Choroid plexus epithelial cell (primary cell): ENCODE measurements around the gene GPR25.

ENCODE experiments used
- DNase-seq: peaks from one replicate; pipeline ENCODE4 v3.0.0-alpha.2; 2010; ENCODE audit warnings: low read depth
- H3K4me3 ChIP-seq: 2 replicates; pipeline ENCODE4 v1.5.1; 2011; ENCODE audit warnings: low read depth, mild to moderate bottlenecking, control low read depth, low read length, moderate library complexity
- CTCF ChIP-seq: conservative IDR thresholded peaks from 2 replicates; pipeline ENCODE4 v1.5.1; 2011; ENCODE audit warnings: low read depth, mild to moderate bottlenecking, control low read depth, inconsistent platforms, low read length, moderate library complexity

Gene GPR25

DNA sequence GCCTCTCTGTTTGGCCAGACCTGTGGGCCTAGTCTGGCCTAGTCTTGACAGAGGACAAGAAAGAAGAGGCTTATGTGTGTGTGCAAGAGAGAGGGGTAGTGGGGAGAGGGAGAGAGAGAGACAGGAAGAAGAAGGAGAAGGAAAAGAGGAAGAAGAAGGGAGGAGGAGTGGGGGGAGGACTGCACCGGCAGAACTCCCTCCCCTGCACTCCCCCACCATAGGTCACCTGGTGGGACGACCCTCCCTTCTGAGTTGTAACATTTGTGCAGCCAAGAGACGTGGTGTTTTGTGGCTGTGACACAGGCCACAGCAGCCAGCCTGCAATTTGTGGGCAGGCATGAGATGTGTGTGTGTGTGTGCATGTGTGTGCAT, 26.2 kb downstream of the GPR25 start:
- H3K4me3 ChIP-seq, result no peak overlapping the region
- DNase-seq, result no peak
- TF ChIP-seq CTCF, result no peak

DNA sequence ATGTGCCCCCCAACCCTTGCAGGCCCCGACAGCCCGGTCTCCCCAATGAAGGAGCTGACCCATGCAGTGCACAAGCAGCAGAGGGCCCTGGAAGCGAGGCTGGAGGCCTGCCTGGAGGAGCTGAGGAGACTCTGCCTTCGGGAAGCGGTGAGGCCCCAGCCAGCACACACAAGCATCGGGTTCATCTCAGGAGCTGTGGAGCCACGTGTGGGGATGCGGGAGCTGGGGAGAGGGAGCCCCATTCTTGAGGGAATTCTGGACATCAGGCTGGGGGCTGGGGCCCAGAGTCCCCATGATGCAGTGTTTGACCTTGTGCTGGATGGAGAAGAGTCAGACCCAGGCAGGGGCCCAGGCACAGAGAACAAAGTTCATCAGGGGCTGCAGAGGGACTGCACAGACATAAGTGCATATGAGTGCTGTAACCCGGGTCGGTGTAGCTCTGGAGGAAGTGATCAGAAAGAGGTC, 26.7 kb downstream of the GPR25 start:
- no peak overlapping the region for H3K4me3 ChIP-seq
- no peak for TF ChIP-seq CTCF
- DNase-seq, result no peak

DNA sequence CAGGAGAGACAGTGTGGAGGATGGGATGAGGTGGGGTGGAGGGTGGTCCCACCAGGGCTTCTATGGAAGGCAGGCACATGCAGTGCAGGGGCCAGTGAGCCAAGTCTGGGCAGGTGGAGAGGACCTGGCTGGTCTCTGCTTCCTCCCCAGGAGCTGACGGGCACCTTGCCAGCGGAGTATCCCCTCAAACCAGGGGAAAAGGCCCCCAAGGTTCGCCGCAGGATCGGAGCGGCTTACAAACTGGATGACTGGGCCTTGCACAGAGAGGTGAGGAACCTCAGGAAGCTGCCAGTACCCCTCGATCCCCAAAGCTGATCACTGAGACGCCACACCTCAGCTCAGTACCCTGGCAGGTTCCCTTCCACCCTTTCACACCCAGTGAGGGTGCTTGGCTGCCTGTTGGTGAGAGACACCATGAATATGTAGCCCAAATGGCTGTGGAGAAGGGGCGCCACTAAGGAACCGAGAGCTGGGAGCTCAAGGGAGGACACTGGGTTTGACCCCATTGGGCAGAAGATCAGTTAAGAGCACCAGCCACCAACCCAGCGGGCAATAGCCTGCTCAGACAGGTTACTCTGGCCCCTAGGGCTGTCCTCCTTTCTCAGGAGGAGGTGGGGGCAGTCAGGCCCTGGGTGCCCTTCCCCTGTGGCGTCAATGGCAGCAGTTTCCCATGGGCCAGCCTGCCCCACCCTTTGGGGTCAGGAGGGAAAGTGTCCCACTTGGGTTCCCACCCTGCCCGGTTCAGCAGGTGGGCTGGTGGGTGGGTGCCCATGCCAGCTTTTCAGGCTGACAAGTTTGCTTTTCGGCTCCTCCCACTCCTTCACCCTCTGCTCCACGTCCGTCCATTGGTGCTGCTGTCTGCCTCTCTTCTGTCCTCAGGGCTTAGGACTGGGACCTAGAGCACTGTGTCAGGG, 27.4 kb downstream of the GPR25 start:
- no peak for TF ChIP-seq CTCF
- no peak overlapping the region for H3K4me3 ChIP-seq
- no peak for DNase-seq

DNA sequence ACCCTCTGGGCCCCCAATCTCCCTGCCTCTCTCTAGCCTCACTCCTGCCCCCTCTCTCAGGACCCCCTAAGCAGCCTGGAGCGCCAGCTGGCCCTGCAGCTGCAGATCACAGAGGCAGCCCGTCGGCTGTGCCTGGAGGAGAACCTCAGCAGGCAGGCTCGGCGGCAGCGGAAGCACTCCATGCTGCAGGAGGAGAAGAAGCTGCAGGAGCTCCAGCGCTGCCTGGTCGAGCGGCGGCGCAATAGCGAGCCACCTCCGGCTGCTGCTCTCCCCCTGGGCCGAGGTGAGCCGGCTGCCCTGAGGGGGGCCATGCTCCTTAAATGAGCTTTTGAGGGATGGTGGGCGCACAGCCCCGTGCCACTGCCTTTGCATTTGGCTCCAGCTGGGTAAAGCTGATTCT, 28.1 kb downstream of the GPR25 start:
- no peak for TF ChIP-seq CTCF
- DNase-seq, result no peak
- no peak overlapping the region for H3K4me3 ChIP-seq

DNA sequence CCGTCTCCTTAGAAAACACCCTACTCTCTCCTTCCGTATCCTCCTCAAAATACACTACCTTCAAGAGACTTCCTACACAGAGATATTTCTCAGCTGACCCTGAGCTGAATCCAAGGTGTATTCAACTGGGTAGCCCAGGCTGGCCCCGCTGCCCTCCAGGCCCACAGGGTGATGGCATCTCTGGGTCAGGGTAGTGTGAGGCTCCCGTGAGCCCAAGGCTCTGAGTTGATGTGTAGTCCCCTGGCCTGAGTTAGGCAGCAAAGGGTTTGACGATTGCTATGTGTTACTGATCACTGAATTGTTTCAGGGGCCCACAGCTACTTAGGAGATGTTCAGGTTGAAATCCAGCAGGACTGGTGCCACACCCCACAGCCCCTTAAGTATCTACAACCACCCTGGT, 28.6 kb downstream of the GPR25 start:
- no peak overlapping the region for H3K4me3 ChIP-seq
- no peak for DNase-seq
- TF ChIP-seq CTCF, result no peak

GRCh38 chr1:200901796-200902444, 29.1 kb downstream of the GPR25 start:
- no peak for DNase-seq
- H3K4me3 ChIP-seq, result no peak overlapping the region
- TF ChIP-seq CTCF, result no peak
